ENCODE data around the gene ELK4.

Gene ELK4, protein sequence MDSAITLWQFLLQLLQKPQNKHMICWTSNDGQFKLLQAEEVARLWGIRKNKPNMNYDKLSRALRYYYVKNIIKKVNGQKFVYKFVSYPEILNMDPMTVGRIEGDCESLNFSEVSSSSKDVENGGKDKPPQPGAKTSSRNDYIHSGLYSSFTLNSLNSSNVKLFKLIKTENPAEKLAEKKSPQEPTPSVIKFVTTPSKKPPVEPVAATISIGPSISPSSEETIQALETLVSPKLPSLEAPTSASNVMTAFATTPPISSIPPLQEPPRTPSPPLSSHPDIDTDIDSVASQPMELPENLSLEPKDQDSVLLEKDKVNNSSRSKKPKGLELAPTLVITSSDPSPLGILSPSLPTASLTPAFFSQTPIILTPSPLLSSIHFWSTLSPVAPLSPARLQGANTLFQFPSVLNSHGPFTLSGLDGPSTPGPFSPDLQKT

DNA sequence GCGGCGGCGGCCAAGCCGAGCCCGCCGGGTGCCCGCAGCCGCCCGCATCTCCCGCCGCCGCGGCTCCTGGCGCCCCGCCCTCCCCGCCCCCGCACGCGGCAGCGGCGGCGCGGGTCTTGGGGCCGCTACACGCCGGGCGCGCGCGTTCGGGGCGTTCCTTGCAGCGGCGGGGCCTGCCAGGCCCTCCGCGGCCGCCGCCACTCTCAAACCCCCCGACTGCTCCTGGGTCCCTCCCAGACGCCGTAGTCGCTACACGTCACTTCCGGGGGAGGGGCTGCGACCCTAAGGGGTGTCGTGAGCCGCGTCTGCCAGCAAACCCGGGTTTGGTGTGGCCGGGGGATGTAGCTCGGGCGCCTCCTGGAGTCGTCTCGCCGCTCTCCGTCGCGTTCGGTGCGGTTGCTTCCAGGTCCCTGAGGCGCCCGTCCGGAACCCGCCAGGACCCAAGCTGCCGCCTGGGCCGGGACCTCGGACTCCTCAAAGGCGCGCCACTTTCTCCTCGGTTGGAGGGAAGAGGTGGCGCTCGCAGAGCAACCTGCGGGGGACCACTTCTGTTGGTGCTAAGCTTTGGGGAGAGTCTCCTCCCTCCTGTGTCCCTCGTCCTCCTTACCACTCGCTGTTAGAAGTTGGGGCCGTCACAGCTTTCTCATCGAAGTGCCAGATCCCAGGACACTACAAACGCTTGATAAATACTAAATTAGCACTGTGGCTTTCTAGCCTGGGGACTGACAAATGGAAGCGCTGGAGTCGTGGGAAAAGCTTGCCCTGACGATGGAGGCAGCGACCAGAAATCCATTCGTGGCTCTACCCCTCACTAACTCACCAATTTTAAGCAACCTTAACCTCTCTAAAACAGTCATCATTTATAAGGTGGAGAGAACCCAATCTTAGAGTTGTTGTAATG is at the start of gene ELK4:
Gene ELK4, minus strand, starts transcription at position 244 of the 901 bp plus-strand sequence. CDS start 8,129 bp downstream, outside the sequence.
- peak within 1 kb of the TSS; percentile 90 for H3K27ac ChIP-seq
- TF ChIP-seq, protein P1, sequence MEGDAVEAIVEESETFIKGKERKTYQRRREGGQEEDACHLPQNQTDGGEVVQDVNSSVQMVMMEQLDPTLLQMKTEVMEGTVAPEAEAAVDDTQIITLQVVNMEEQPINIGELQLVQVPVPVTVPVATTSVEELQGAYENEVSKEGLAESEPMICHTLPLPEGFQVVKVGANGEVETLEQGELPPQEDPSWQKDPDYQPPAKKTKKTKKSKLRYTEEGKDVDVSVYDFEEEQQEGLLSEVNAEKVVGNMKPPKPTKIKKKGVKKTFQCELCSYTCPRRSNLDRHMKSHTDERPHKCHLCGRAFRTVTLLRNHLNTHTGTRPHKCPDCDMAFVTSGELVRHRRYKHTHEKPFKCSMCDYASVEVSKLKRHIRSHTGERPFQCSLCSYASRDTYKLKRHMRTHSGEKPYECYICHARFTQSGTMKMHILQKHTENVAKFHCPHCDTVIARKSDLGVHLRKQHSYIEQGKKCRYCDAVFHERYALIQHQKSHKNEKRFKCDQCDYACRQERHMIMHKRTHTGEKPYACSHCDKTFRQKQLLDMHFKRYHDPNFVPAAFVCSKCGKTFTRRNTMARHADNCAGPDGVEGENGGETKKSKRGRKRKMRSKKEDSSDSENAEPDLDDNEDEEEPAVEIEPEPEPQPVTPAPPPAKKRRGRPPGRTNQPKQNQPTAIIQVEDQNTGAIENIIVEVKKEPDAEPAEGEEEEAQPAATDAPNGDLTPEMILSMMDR (IDR thresholded peaks at IDR 0.05): peak; percentile 89
- TF ChIP-seq ZFX (IDR thresholded peaks at IDR 0.05; ENCODE audit: borderline replicate concordance): no peak

DNA sequence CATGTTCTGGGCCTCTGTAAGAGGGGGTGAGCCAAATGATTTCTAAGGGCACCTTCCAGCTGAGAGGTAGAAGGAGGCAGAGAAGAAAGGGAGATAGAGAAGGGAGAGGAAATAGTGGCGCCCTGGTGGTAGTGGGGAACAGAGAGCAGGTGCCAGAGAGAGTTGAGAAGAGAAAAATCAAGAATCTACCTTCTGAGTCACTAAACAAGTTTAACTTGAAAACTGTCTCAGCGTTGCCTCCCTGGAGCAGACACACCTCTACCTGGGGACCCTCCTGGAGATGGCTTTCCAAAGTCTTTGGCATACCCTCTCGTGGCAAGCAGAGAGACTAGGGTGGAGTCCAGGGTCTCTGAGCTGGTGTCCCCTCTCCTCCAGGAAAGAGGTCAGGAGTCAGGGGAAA is 49.6 kb upstream of the ELK4 start:
- TF ChIP-seq ZFX (IDR thresholded peaks at IDR 0.05; ENCODE audit: borderline replicate concordance): no peak
- TF ChIP-seq, protein P1 (IDR thresholded peaks at IDR 0.05): no peak
- peak overlapping the region; percentile 60 for H3K27ac ChIP-seq

DNA sequence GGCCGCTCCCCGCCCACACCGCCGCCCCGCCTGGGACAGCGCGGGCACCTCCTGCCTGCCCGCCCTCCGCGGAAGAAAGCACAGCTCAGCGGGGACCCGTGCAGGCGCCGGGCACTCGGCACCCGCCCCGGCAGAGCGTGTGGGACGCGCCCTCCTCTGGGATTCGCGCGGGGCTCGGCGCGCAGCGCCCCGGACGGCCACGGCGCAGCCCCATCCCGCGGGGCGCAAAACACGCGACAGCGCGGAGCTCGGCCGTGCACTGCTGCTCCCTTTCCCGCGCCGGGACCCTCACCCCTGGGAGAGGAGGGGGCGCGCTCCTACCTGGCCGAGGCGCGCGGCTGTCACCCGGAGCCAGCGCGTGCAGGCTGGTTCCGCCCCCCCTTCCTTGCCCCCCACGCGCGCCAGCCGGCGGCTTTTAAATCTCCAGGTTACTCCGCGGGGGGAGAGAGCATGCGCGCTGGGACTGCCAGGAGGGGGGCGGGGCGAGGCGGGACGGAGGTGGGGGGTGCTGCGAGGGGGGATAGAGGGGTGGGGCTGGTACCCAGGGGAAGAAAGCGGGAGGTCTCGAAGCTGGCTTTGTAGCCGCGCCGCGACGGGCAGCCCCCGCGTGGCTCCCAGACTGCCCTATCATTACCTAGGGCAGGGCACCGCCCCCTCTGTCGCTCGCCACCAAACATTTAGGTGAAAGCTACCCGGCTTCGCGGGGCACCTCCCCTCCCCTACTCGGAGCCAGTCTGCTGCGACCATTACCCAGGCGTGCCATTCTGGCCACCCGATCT is 48.5 kb upstream of the ELK4 start, which contains the start of gene SLC45A3:
Gene SLC45A3, minus strand, starts transcription at position 437 of the 779 bp plus-strand sequence. CDS start 15,853 bp downstream, outside the sequence.
- H3K27ac ChIP-seq: peak within 1 kb of the TSS; percentile 60
- TF ChIP-seq, protein P1 (IDR thresholded peaks at IDR 0.05): 0 out of 2 replicates have a peak, but pooled peaks have one; percentile 6
- no peak for TF ChIP-seq ZFX (IDR thresholded peaks at IDR 0.05; ENCODE audit: borderline replicate concordance)

DNA sequence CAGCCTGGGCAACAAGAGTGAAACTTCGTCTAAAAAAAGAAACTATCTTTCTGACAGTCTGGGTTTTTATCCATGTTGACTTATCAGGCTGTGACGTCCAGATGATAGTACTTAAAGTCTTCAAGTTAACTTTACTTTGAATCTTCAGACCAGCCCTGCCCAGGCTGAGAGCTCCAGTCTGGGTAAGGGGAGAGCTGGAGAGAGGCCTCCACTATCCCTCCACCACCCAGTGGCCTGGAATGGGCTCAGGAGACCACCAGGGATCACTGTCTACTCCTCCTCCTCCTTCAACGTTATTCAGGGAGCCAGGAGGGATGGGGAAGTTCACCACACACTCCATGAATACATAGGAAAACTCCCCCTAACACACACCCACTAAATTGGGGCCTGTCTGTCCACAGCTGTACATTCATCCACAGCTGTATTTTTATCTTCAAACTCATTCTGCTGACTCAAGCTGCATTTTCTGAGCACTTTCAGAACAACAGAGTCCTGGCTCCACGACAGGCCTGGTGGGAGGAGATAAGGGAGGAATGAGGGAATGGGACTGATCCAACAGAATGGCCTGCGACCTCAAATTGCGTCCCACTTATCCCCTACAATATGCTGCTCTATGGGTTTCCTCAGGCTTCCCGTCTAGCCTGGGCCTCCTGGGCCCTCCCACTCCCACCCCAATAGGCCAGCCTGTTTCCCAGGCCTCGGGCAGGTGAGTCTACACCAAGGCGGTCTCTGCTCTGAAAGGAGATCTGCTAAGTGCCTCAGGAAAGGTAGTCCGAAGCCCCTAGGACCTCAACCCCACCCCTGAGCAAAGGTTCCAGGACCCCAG is 46.7 kb upstream of the ELK4 start:
- peak overlapping the region; percentile 60 for H3K27ac ChIP-seq
- no peak for TF ChIP-seq ZFX (IDR thresholded peaks at IDR 0.05; ENCODE audit: borderline replicate concordance)
- TF ChIP-seq, protein P1 (IDR thresholded peaks at IDR 0.05): no peak

DNA sequence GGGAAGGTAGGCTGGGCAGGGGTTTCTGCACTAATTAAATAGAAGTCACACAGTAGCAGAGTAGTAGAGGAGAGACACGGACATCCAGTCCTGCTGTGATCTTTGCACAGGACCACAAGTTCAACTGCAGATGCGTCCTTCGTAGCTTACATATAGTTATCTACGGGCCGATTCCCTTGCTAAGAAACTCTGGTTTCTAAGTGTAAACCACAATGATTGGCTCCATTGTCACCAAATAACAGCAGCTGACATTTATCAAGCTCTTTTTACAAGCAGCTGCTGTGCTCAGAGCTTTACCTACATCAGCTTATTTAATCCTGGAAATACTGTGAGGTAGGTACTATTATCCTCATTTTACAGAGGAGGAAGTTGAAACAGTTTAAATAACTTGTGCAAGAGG is 45.4 kb upstream of the ELK4 start:
- TF ChIP-seq, protein P1 (IDR thresholded peaks at IDR 0.05): no peak
- no peak for TF ChIP-seq ZFX (IDR thresholded peaks at IDR 0.05; ENCODE audit: borderline replicate concordance)
- peak overlapping the region; percentile 15; the same call in 1 of the 2 replicates for H3K27ac ChIP-seq

DNA sequence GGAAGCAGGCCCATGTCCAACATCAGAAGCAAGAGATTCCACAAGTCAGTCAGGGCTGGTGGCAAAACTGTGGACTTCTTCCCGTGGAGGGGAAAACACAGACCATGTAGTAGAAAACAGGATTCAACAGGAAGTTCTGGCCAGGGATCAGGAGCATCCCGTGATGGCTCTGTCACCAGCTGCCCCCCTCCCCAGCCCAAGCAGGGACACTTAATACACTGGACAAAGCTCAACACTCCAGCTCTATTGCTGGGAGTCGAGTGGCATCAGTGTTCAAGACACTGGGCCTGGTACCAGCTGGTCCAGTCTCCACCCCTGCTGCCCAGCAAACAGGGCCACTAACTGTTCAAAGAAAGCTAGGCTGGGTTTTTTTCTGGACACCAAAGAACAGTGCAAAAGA is 44.8 kb upstream of the ELK4 start:
- peak overlapping the region; percentile 15; the same call in 1 of the 2 replicates for H3K27ac ChIP-seq
- no peak for TF ChIP-seq ZFX (IDR thresholded peaks at IDR 0.05; ENCODE audit: borderline replicate concordance)
- TF ChIP-seq, protein P1 (IDR thresholded peaks at IDR 0.05): no peak

Measured in 22Rv1 (cell line).